OCI-LY3 (cell line): ENCODE data around the gene CDKN2D.
"Not testable (repeated sequence)": the region's sequence is repeated elsewhere in the genome, so short reads cannot be mapped to it uniquely, and the experiment has no call there.

Experiments used
- H2AFZ ChIP-seq: fragments of 200-600, 300-600 bp; shearing (Covaris generic); 2 replicates; pipeline ENCODE4 v1.6.0; 2014; ENCODE audit warnings: antibody characterized with exemption, low read depth, low read length
- H3K27ac ChIP-seq: fragments of 200-600, 300-600 bp; sonication (generic); 2 replicates; pipeline ENCODE4 v1.5.1; 2014; ENCODE audit warnings: mild to moderate bottlenecking, low read length, moderate library complexity, mixed read lengths
- H3K27me3 ChIP-seq: fragments of 200-600, 300-600 bp; sonication (generic); 2 replicates; pipeline ENCODE4 v1.6.1; 2014; ENCODE audit warnings: low read depth, low read length, mixed read lengths
- H3K36me3 ChIP-seq: fragments of 200-600, 300-600 bp; sonication (generic); replicated peaks from 2 replicates; pipeline ENCODE3; 2014; ENCODE audit warnings: low read depth, low read length, mixed read lengths
- H3K4me1 ChIP-seq: fragments of 300-600, 200-600 bp; sonication (generic); 2 replicates; pipeline ENCODE4 v1.6.1; 2014; ENCODE audit warnings: low read length, mixed read lengths
- H3K4me2 ChIP-seq: fragments of 200-600, 300-600 bp; sonication (generic); 2 replicates; pipeline ENCODE4 v1.6.1; 2014; ENCODE audit warnings: low read length, mixed read lengths
- H3K4me3 ChIP-seq: fragments of 300-600, 200-600 bp; sonication (generic); 2 replicates; pipeline ENCODE4 v1.5.1; 2014; ENCODE audit warnings: antibody characterized with exemption, mild to moderate bottlenecking, low read length, moderate library complexity
- H3K79me2 ChIP-seq: fragments of 300-600, 200-600 bp; shearing (Covaris generic); 2 replicates; pipeline ENCODE4 v1.6.1; 2014; ENCODE audit warnings: mild to moderate bottlenecking, low read length, mixed read lengths
- H3K9ac ChIP-seq: fragments of 300-600, 200-600 bp; shearing (Covaris generic); 2 replicates; pipeline ENCODE4 v1.6.0; 2014; ENCODE audit warnings: mild to moderate bottlenecking, low read length, moderate library complexity
- H3K9me3 ChIP-seq: fragments of 200-600, 300-600 bp; shearing (Covaris generic); 2 replicates; pipeline ENCODE4 v1.6.1; 2014; ENCODE audit warnings: low read length, mixed read lengths; ENCODE audit not compliant: insufficient read depth
- H4K20me1 ChIP-seq: fragments of 200-600, 300-600 bp; sonication (generic); 2 replicates; pipeline ENCODE4 v1.6.1; 2016; ENCODE audit warnings: low read length, mixed read lengths; ENCODE audit not compliant: insufficient read depth
- EZH2phosphoT487 ChIP-seq: fragments of 200-600 bp; shearing (Covaris generic); IDR thresholded peaks from 2 replicates; pipeline ENCODE4 v1.6.1; 2018; ENCODE audit warnings: antibody characterized with exemption, mixed run types, low read depth
- TF ChIP-seq, protein P1 (sequence below): fragments of 200-600, 300-600 bp; sonication (generic); IDR thresholded peaks from 2 replicates; pipeline ENCODE4 v1.5.1; 2014; ENCODE audit warnings: antibody characterized with exemption, low read length, low read depth

Gene CDKN2D

DNA sequence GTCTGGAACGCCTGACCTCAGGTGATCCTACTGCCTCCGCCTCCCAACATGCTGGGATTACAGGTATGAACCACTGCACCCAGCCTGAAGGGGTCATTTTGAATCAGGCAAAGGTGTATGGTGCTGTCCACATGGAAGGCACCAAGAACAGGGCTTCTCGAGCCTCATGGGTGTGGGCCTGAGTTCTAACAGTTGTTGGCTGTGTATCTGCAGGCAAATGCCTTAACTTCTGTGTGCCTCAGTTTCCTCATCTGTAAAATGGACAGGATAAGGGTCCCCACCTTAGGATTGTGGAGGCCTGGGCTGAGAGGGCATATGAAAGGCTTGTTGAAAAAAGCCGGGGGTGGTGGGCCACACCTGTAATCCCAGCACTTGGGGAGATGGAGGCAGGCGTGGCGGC lies 9.2 kb upstream of the CDKN2D start:
- Histone ChIP-seq H3K4me2 (no peak overlapping the region), H2AFZ (no peak overlapping the region)

DNA sequence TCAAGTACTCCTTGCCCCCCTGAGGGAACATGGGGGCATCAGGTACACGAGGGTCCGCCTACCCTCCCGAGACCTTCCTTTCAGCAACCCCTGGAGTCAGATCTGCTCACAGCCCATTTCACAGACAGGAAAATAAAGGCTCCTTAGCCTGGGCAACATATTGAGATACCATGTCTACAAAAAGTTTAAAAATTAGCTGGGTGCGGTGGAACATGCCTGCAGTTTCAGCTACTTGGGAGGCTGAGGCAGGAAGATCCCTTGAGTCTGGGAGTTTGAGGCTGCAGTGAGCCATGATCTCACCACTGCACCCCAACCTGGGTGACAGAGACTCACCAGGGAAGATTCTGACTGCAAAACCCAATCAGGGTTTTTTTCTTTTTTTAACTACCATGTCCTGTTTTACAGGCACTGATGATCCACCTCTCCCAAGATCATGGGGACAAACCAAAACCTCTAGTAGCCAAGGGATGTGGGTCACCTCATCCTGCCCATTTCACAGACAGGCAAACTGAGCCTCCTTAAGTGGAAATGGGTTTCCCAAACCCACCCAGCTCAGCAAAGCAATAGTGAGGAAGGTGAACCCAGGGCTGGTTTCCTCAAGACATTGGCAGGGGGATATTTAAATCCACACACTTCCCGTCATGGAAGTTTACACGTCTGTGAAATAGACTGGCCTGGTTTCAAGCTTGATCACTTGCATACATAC lies 6.4 kb upstream of the CDKN2D start:
- Histone ChIP-seq H4K20me1 (no peaks in the 10 kb centered on the region), H3K9me3 (no peaks in the 10 kb centered on the region), H3K36me3 (no peaks in the 10 kb centered on the region), H3K4me1 (no peaks in the 10 kb centered on the region), H3K4me2 (no peak overlapping the region), H3K9ac (no peak overlapping the region), H3K27me3 (no peaks in the 10 kb centered on the region), H3K79me2 (no peaks in the 10 kb centered on the region), H3K27ac (no peak overlapping the region), H2AFZ (no peak overlapping the region), H3K4me3 (no peak overlapping the region)
- no peak for TF ChIP-seq EZH2phosphoT487
- TF ChIP-seq, protein P1, sequence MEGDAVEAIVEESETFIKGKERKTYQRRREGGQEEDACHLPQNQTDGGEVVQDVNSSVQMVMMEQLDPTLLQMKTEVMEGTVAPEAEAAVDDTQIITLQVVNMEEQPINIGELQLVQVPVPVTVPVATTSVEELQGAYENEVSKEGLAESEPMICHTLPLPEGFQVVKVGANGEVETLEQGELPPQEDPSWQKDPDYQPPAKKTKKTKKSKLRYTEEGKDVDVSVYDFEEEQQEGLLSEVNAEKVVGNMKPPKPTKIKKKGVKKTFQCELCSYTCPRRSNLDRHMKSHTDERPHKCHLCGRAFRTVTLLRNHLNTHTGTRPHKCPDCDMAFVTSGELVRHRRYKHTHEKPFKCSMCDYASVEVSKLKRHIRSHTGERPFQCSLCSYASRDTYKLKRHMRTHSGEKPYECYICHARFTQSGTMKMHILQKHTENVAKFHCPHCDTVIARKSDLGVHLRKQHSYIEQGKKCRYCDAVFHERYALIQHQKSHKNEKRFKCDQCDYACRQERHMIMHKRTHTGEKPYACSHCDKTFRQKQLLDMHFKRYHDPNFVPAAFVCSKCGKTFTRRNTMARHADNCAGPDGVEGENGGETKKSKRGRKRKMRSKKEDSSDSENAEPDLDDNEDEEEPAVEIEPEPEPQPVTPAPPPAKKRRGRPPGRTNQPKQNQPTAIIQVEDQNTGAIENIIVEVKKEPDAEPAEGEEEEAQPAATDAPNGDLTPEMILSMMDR = no peak

More for the DNA sequence above, 9.2 kb upstream of the CDKN2D start:
- Histone ChIP-seq H3K27me3 (0 out of 2 replicates have a peak, but pooled peaks cover 1% of the 10 kb centered on the region), H3K36me3 (no peaks in the 10 kb centered on the region), H3K27ac (no peak overlapping the region), H3K9me3 (no peaks in the 10 kb centered on the region), H3K4me1 (no peaks in the 10 kb centered on the region; the same call in 1 of the 2 replicates), H4K20me1 (no peaks in the 10 kb centered on the region), H3K79me2 (no peaks in the 10 kb centered on the region), H3K9ac (no peak overlapping the region), H3K4me3 (no peak overlapping the region)
- TF ChIP-seq, protein P1 = no peak
- no peak for TF ChIP-seq EZH2phosphoT487

DNA sequence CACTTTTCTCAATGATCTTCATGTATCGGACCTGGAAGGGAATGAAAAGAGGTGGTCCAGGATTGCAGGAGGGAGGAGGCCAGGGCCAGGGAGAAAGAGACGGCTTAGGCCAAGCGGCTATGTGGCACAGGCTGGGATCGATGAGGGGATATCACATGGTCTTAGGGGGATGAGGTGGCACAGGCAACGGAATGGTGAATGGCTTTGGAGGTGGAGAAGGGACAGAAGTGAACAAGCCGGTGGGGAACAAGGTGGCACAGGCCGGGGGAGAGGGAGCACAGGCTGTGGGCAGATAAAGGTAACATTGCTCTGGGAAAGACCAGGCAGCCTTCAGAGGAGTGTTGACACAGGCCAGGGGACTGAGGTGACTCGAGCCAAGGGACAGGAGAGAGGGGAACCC lies 5.7 kb upstream of the CDKN2D start:
- no peak overlapping the region for H3K9ac ChIP-seq
- no peak overlapping the region for H3K27ac ChIP-seq
- H3K36me3 ChIP-seq = no peaks in the 10 kb centered on the region
- no peaks in the 10 kb centered on the region for H3K27me3 ChIP-seq
- H4K20me1 ChIP-seq = no peaks in the 10 kb centered on the region
- peaks cover 3% of the 10 kb centered on the region; the same call in 1 of the 2 replicates for H3K4me1 ChIP-seq
- TF ChIP-seq, protein P1 = no peak
- TF ChIP-seq EZH2phosphoT487 = no peak
- no peak overlapping the region for H2AFZ ChIP-seq
- H3K4me2 ChIP-seq = no peak overlapping the region
- no peaks in the 10 kb centered on the region for H3K9me3 ChIP-seq
- no peaks in the 10 kb centered on the region for H3K79me2 ChIP-seq
- no peak overlapping the region for H3K4me3 ChIP-seq

DNA sequence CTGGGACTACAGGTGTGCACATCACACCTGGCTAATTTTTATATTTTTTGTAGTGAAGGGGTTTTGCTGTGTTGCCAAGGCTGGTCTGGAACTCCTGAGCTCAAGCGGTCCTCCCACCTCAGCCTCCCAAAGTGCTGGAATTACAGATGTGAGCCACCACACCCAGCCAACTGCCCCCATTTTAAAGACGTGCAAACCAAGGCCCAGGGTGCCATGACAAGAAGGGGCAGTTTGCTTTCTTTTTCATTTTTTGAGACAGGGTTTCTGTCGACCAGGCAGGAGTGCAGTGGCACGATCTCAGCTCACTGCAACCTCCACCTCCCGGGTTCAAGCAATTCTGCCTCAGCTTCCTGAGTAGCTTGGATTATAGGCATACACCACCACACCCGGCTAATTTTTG lies 5.0 kb upstream of the CDKN2D start:
- not testable (repeated sequence) for H3K4me3 ChIP-seq, H3K36me3 ChIP-seq, H2AFZ ChIP-seq, H3K9me3 ChIP-seq, H3K79me2 ChIP-seq, H3K27ac ChIP-seq, H3K4me2 ChIP-seq, H3K9ac ChIP-seq, H3K27me3 ChIP-seq, H3K4me1 ChIP-seq, H4K20me1 ChIP-seq
